Measurements from ENCODE around the gene RTP4.

Gene RTP4

GRCh38 chr3:187375581-187375980 lies 7.4 kb downstream of the RTP4 start:
- DNase-seq (ENCODE audit: low read depth in 1 of 2, low spot score in 1 of 2), result no peak
- TF ChIP-seq CTCF (IDR thresholded peaks at IDR 0.05; ENCODE audit: insufficient read depth, low read length) (no peak), REST (IDR thresholded peaks at IDR 0.05; ENCODE audit: insufficient replicate concordance, low read depth) (no peak), GABPA (IDR thresholded peaks at IDR 0.05; ENCODE audit: low read depth) (no peak), POLR2AphosphoS5 (IDR thresholded peaks at IDR 0.05; ENCODE audit: low read depth) (no peak), SPI1 (IDR thresholded peaks at IDR 0.05; ENCODE audit: borderline replicate concordance, low read depth) (no peak)
- H3K27ac ChIP-seq (replicated peaks), result no peak overlapping the region
- no peaks in the 10 kb centered on the region for H3K27me3 ChIP-seq (ENCODE audit: insufficient read depth, poor library complexity, severe bottlenecking)
- H3K4me3 ChIP-seq (replicated peaks; ENCODE audit: insufficient read depth, low read length), result no peak overlapping the region

DNA sequence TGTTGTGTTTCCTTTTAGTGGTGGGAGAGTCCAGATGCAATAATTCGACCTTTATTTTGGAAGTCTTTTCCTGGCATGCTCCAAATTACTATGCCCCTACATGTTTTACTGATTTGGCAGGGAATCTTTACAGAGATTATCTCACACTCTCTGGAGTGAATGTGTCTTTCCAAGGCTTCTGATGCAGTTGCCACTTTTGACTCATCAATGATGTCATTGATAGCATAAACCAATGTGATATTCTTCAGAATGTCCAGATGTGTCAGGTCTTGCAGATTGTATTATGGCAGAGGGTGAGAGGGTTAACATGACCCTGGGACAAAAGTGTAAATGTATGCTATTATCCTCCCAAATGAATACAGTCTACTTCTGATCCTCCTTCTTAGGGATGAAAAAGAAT lies 9.7 kb downstream of the RTP4 start:
- no peak for TF ChIP-seq REST (IDR thresholded peaks at IDR 0.05; ENCODE audit: insufficient replicate concordance, low read depth)
- no peak for TF ChIP-seq SPI1 (IDR thresholded peaks at IDR 0.05; ENCODE audit: borderline replicate concordance, low read depth)
- no peak for TF ChIP-seq GABPA (IDR thresholded peaks at IDR 0.05; ENCODE audit: low read depth)
- TF ChIP-seq POLR2AphosphoS5 (IDR thresholded peaks at IDR 0.05; ENCODE audit: low read depth), result no peak
- TF ChIP-seq CTCF (IDR thresholded peaks at IDR 0.05; ENCODE audit: insufficient read depth, low read length), result no peak
- no peak overlapping the region for H3K27ac ChIP-seq (replicated peaks)
- H3K27me3 ChIP-seq (ENCODE audit: insufficient read depth, poor library complexity, severe bottlenecking), result no peaks in the 10 kb centered on the region
- DNase-seq (ENCODE audit: low read depth in 1 of 2, low spot score in 1 of 2), result no peak
- no peak overlapping the region for H3K4me3 ChIP-seq (replicated peaks; ENCODE audit: insufficient read depth, low read length)

GRCh38 chr3:187382609-187383151 lies 14.5 kb downstream of the RTP4 start:
- H3K27me3 ChIP-seq (ENCODE audit: insufficient read depth, poor library complexity, severe bottlenecking), result no peaks in the 10 kb centered on the region
- DNase-seq (ENCODE audit: low read depth in 1 of 2, low spot score in 1 of 2), result no peak
- TF ChIP-seq GABPA (IDR thresholded peaks at IDR 0.05; ENCODE audit: low read depth) (no peak), POLR2AphosphoS5 (IDR thresholded peaks at IDR 0.05; ENCODE audit: low read depth) (no peak), REST (IDR thresholded peaks at IDR 0.05; ENCODE audit: insufficient replicate concordance, low read depth) (no peak), SPI1 (IDR thresholded peaks at IDR 0.05; ENCODE audit: borderline replicate concordance, low read depth) (no peak), CTCF (IDR thresholded peaks at IDR 0.05; ENCODE audit: insufficient read depth, low read length) (no peak)
- no peak overlapping the region for H3K4me3 ChIP-seq (replicated peaks; ENCODE audit: insufficient read depth, low read length)
- H3K27ac ChIP-seq (replicated peaks), result no peak overlapping the region
